Epithelial cell of esophagus (primary cell): ENCODE measurements around the gene NHEJ1.

ENCODE experiments used
- DNase-seq: peaks from one replicate; pipeline ENCODE4 v3.0.0; 2010; ENCODE audit warnings: low read depth
- H3K4me3 ChIP-seq: 2 replicates; pipeline ENCODE4 v1.5.1; 2011; ENCODE audit warnings: mild to moderate bottlenecking, low read length, control low read depth
- CTCF ChIP-seq: IDR thresholded peaks from 2 replicates; pipeline ENCODE4 v1.5.1; 2011; ENCODE audit warnings: low read depth, mild to moderate bottlenecking, low read length, control low read depth, inconsistent platforms; ENCODE audit not compliant: insufficient read depth; ENCODE audit errors: missing control alignments

NHEJ1 gene

GRCh38 chr2:219175928-219176817 is 15.6 kb upstream of the NHEJ1 start:
- H3K4me3 ChIP-seq = peak overlapping the region; percentile 91
- TF ChIP-seq CTCF = peak; percentile 5
- peak; percentile 36 for DNase-seq

GRCh38 chr2:219175486-219175885 is 14.9 kb upstream of the NHEJ1 start:
- no peak for TF ChIP-seq CTCF
- H3K4me3 ChIP-seq = peak overlapping the region; percentile 91
- DNase-seq = no peak

GRCh38 chr2:219174801-219175200 is 14.2 kb upstream of the NHEJ1 start:
- no peak for DNase-seq
- no peak overlapping the region for H3K4me3 ChIP-seq
- no peak for TF ChIP-seq CTCF

GRCh38 chr2:219174146-219174545 is 13.5 kb upstream of the NHEJ1 start:
- H3K4me3 ChIP-seq = no peak overlapping the region
- no peak for DNase-seq
- TF ChIP-seq CTCF = no peak

GRCh38 chr2:219173176-219173575 is 12.6 kb upstream of the NHEJ1 start:
- no peak overlapping the region for H3K4me3 ChIP-seq
- TF ChIP-seq CTCF = no peak
- DNase-seq = no peak

GRCh38 chr2:219172231-219173154 is 11.9 kb upstream of the NHEJ1 start:
- no peak for TF ChIP-seq CTCF
- no peak for DNase-seq
- H3K4me3 ChIP-seq = no peak overlapping the region
